ENCODE measurements around the gene BCAR1. TPM values are rescaled to one million over a fixed set of nuclear protein-coding genes. Genes with fewer than 3 reads are reported as not detected.
"Not testable (repeated sequence)": the region's sequence is repeated elsewhere in the genome, so short reads cannot be mapped to it uniquely, and the experiment has no call there.

The BCAR1 gene
- total RNA-seq, 1 donor from 2014 or later, result 125 TPM

DNA sequence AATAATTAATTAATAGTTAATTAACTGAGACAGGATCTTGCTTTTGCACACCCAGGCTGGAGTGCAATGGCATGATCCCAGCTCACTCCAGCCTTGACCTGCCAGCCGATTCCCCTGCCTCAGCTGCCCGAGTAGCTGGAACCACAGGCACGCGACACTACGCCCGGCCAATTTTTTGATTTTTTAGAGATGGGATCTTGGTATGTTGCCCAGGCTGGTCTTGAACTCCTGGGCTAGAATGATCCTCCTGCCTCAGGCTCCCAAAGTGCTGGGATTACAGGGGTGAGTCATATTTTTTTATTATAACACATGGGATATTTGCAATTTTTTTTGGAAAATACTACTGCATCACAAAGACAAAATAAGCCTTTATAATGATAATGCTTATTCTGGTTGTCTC lies 30.4 kb upstream of the BCAR1 start:
- TF ChIP-seq, protein P1, sequence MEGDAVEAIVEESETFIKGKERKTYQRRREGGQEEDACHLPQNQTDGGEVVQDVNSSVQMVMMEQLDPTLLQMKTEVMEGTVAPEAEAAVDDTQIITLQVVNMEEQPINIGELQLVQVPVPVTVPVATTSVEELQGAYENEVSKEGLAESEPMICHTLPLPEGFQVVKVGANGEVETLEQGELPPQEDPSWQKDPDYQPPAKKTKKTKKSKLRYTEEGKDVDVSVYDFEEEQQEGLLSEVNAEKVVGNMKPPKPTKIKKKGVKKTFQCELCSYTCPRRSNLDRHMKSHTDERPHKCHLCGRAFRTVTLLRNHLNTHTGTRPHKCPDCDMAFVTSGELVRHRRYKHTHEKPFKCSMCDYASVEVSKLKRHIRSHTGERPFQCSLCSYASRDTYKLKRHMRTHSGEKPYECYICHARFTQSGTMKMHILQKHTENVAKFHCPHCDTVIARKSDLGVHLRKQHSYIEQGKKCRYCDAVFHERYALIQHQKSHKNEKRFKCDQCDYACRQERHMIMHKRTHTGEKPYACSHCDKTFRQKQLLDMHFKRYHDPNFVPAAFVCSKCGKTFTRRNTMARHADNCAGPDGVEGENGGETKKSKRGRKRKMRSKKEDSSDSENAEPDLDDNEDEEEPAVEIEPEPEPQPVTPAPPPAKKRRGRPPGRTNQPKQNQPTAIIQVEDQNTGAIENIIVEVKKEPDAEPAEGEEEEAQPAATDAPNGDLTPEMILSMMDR (conservative IDR thresholded peaks at IDR 0.05; ENCODE audit: low read depth, low read length), result no peak
- no peak for DNase-seq (ENCODE audit: low read depth)
- no peak overlapping the region for H3K4me3 ChIP-seq (ENCODE audit: low read depth, low read length)

DNA sequence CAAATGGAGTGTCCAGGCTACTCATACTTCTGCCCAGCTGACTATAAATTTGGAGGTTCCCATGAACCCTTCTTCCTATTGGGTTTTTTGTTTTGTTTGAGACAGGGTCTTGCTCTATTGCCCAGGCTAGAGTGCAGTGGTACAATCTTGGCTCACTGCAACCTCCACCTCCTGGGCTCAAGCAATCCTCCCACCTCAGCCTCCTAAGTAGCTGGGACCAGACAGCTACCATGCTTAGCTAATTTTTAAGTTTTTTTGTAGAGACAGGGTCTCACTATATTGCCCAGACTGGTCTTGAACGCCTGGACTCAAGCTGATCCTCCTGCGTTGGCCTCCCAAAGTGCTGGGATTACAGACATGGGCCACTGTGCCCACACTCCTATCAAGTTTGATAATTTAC lies 29.6 kb upstream of the BCAR1 start:
- not testable (repeated sequence) for H3K4me3 ChIP-seq (ENCODE audit: low read depth, low read length); DNase-seq (ENCODE audit: low read depth)

DNA sequence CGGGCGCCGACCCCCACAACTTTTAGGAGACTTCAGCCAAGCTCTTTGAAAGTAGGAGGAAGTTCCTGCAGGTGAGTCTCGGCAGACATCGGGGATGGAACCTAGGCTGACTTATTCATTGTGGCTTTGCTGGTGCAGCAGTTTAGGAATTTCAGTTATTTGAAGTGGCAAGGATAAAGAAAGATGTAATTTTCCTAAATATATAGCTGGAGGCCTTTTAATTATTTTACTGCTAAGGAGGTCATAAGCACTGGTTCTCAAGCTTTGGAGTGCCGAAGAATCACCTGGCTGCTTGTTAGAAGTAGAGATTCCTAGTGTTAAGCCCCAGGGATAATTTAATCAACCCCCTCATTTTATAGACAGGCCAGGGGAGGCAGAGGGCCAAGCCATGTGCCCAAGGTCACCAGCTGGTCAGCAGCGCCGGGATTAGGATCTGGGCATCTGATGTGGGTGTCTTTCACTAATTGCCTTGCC lies 28.9 kb upstream of the BCAR1 start:
- H3K4me3 ChIP-seq (ENCODE audit: low read depth, low read length), result no peak overlapping the region
- TF ChIP-seq, protein P1 (conservative IDR thresholded peaks at IDR 0.05; ENCODE audit: low read depth, low read length), result no peak
- DNase-seq (ENCODE audit: low read depth), result no peak

DNA sequence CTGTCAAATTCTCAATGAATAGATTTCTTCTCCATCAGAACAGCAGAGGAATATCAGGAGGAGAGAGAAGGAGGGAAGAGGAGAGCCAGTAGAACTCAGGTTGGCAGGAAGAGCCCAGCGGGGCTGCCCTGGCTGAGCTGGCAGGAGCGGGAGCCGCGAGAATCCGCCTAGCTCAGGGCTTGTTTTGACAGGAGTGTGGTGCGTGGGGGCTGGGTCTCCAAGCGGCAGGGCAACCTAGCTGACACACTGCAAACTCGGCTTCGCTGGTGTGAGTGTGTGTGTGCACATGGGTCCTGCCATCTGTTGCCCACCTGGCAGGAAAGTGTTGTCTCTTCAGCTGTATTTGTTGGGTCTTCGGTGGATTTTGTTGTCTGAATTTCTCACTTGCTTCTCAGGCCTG lies 27.9 kb upstream of the BCAR1 start:
- TF ChIP-seq, protein P1 (conservative IDR thresholded peaks at IDR 0.05; ENCODE audit: low read depth, low read length), result no peak
- no peak for DNase-seq (ENCODE audit: low read depth)

DNA sequence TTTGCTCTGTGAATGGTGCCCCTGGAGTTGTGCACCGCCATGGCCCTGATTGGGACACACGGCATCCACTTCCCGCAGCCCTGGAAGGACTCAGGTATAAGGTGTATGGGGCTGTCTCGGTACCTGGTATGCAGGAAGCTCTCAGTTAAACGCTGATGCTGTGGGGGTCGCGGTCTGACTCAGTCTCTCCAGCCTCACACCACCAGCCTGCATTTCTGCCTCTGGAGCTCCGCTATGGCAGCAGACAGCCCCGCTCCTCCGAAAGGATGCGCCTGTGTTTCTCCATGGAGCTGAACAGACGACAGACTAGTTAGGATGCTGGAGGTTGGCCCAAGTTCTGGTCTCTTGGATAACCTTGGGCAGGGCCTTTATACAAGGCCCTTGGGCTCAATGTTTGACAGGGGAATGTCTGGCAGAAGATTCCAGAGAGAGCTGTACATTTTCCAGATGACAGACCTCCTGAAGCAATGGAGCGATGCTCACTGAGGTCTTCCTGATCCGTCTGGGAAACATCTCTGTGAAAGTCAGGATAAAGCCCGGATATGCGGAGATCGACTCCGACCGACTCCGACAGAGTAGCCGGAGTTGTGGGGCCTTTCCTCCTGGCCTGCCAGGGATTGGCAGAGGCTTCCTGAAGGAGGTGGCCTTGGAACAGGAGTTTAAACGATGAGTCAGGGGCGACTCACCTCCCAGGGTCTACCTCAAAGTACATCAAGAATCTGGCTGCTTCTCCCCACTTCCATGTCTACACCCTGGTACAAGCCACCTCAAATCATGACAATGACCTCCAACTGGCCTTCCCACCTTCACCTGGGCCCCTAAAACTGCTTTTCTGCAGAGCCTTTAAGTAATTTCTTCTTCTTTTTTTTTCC lies 21.9 kb upstream of the BCAR1 start:
- TF ChIP-seq, protein P1 (conservative IDR thresholded peaks at IDR 0.05; ENCODE audit: low read depth, low read length), result no peak
- no peak for DNase-seq (ENCODE audit: low read depth)
- no peak overlapping the region for H3K4me3 ChIP-seq (ENCODE audit: low read depth, low read length)

More for the DNA sequence above, 27.9 kb upstream of the BCAR1 start:
- no peak overlapping the region for H3K4me3 ChIP-seq (ENCODE audit: low read depth, low read length)

DNA sequence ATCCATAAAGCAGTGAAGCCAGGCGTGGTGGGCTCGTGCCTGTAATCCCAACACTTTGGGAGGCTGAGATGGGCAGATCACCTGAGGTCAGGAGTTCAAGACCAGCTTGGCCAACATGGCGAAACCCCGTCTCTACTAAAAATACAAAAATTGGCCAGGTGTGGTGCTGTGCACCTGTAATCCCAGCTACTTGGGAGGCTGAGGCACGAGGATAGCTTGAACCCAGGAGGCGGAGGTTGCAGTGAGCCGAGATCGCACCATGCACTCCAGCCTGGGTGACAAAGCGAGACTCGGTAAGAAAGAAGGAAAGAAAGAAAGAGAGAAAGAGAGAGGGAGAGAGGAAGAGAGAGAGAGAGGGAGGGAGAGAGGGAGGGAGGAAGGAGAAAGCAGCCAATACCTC lies 21.2 kb upstream of the BCAR1 start:
- not testable (repeated sequence) for DNase-seq (ENCODE audit: low read depth)

DNA sequence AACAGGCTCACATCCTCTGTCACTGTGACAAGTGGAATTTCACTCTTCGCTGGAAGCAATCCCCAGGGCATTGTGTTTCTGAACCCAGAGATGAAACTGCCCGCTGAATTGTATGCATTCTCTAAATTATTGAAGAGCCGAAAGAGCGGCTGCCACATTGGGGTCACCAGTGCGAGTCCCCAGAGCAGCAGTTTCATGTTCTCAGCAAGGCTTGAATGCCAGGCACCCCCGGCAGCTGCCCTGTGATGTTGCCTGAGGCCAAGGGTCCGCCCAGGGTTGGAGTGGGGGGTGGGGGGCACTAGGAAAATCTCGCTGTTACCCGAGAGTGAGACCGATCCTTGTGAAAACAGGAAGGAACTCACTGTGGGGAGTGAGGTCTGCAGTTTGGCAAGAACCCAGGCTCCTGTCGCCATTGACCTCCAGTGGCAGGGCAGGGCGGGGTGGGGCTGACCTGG lies 20.7 kb upstream of the BCAR1 start:
- no peak overlapping the region for H3K4me3 ChIP-seq (ENCODE audit: low read depth, low read length)
- DNase-seq (ENCODE audit: low read depth), result no peak
- TF ChIP-seq, protein P1 (conservative IDR thresholded peaks at IDR 0.05; ENCODE audit: low read depth, low read length), result no peak

More for the DNA sequence above, 21.2 kb upstream of the BCAR1 start:
- H3K4me3 ChIP-seq (ENCODE audit: low read depth, low read length), result not testable (repeated sequence)
